ENCODE results near the gene RUFY3. TPM values are rescaled to one million over a fixed set of nuclear protein-coding genes. Genes with fewer than 3 reads are reported as not detected.

Gene RUFY3
- total and polyA plus RNA-seq, 9 of the 15 experiments (the other 6 are each of a cell fraction or from before 2014, with no cell fraction given): 4.2 to 31.1 (median 21.5) TPM

DNA sequence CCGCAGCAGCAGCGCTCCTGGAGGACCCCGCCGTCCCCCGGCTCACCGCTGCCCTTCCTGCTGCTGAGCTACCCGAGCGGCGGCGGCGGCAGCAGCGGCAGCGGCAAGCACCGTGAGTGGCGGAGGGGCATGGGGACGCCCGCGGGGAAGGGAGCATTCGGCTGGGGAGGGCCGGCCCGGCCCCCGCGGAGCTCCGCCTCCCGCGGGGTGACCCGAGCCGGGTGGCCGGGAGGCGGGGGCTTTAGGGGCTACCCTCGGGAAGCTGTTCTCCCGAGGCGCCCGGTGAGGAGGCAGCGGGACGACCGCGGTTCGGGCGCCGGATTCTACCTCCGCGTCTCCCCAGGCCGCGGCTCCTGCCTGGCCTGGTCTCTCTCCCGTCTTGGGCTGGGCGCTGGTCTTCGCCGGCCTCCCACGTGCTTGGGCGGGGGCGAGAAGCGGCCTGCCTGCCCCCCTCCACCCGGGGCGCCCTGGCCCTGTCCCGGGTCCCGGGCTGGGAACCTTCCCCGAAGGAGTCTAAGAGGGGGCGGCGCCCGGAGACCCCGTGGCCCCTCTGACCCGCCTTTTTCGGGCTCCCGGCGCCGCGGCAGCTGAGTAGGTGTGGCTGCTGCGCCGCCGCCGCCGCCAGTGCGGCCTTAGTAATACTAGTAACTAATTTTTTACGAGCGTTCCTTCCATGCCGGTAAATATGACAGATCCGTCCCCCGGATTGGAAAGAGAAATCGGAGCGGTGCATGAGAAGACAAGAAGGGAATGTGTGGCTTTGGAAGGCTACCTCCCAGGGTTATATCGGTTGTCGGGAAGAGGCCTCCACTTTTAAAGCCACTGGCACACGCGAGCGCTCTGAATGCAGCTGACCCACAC, 16.4 kb upstream of the RUFY3 start (continued):
- TF ChIP-seq, protein P1, sequence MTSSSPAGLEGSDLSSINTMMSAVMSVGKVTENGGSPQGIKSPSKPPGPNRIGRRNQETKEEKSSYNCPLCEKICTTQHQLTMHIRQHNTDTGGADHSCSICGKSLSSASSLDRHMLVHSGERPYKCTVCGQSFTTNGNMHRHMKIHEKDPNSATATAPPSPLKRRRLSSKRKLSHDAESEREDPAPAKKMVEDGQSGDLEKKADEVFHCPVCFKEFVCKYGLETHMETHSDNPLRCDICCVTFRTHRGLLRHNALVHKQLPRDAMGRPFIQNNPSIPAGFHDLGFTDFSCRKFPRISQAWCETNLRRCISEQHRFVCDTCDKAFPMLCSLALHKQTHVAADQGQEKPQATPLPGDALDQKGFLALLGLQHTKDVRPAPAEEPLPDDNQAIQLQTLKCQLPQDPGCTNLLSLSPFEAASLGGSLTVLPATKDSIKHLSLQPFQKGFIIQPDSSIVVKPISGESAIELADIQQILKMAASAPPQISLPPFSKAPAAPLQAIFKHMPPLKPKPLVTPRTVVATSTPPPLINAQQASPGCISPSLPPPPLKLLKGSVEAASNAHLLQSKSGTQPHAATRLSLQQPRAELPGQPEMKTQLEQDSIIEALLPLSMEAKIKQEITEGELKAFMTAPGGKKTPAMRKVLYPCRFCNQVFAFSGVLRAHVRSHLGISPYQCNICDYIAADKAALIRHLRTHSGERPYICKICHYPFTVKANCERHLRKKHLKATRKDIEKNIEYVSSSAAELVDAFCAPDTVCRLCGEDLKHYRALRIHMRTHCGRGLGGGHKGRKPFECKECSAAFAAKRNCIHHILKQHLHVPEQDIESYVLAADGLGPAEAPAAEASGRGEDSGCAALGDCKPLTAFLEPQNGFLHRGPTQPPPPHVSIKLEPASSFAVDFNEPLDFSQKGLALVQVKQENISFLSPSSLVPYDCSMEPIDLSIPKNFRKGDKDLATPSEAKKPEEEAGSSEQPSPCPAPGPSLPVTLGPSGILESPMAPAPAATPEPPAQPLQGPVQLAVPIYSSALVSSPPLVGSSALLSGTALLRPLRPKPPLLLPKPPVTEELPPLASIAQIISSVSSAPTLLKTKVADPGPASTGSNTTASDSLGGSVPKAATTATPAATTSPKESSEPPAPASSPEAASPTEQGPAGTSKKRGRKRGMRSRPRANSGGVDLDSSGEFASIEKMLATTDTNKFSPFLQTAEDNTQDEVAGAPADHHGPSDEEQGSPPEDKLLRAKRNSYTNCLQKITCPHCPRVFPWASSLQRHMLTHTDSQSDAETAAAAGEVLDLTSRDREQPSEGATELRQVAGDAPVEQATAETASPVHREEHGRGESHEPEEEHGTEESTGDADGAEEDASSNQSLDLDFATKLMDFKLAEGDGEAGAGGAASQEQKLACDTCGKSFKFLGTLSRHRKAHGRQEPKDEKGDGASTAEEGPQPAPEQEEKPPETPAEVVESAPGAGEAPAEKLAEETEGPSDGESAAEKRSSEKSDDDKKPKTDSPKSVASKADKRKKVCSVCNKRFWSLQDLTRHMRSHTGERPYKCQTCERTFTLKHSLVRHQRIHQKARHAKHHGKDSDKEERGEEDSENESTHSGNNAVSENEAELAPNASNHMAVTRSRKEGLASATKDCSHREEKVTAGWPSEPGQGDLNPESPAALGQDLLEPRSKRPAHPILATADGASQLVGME (CRISPR knock-in tag; IDR thresholded peaks at IDR 0.05): no peak
- TF ChIP-seq SMAD4 (CRISPR knock-in tag; conservative IDR thresholded peaks at IDR 0.05) (0 out of 2 replicates have a peak, but pooled peaks have one; percentile 69), MAFG (tag; conservative IDR thresholded peaks at IDR 0.05) (no peak), IRF2 (CRISPR knock-in tag; IDR thresholded peaks at IDR 0.05) (no peak), ZNF134 (CRISPR knock-in tag; conservative IDR thresholded peaks at IDR 0.05) (0 out of 2 replicates have a peak, but pooled peaks have one; percentile 16), ZNF778 (CRISPR knock-in tag; IDR thresholded peaks at IDR 0.05) (no peak), ZNF23 (CRISPR knock-in tag; IDR thresholded peaks at IDR 0.05) (no peak), E2F3 (CRISPR knock-in tag; IDR thresholded peaks at IDR 0.05) (peak; percentile 65; the same call in 1 of the 2 replicates), CBX1 (IDR thresholded peaks at IDR 0.05; ENCODE audit: low read depth) (no peak; the same call in 1 of the 2 replicates), ZZZ3 (IDR thresholded peaks at IDR 0.05) (no peak)
- TF ChIP-seq, protein P2, sequence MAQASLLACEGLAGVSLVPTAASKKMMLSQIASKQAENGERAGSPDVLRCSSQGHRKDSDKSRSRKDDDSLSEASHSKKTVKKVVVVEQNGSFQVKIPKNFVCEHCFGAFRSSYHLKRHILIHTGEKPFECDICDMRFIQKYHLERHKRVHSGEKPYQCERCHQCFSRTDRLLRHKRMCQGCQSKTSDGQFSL (CRISPR knock-in tag; IDR thresholded peaks at IDR 0.05): 0 out of 2 replicates have a peak, but pooled peaks have one; percentile 35
- TF ChIP-seq, protein P2 (tag; IDR thresholded peaks at IDR 0.05): no peak
- TF ChIP-seq, protein P3, sequence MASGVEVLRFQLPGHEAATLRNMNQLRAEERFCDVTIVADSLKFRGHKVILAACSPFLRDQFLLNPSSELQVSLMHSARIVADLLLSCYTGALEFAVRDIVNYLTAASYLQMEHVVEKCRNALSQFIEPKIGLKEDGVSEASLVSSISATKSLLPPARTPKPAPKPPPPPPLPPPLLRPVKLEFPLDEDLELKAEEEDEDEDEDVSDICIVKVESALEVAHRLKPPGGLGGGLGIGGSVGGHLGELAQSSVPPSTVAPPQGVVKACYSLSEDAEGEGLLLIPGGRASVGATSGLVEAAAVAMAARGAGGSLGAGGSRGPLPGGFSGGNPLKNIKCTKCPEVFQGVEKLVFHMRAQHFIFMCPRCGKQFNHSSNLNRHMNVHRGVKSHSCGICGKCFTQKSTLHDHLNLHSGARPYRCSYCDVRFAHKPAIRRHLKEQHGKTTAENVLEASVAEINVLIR (CRISPR knock-in tag; IDR thresholded peaks at IDR 0.05): no peak
- TF ChIP-seq, protein P4, sequence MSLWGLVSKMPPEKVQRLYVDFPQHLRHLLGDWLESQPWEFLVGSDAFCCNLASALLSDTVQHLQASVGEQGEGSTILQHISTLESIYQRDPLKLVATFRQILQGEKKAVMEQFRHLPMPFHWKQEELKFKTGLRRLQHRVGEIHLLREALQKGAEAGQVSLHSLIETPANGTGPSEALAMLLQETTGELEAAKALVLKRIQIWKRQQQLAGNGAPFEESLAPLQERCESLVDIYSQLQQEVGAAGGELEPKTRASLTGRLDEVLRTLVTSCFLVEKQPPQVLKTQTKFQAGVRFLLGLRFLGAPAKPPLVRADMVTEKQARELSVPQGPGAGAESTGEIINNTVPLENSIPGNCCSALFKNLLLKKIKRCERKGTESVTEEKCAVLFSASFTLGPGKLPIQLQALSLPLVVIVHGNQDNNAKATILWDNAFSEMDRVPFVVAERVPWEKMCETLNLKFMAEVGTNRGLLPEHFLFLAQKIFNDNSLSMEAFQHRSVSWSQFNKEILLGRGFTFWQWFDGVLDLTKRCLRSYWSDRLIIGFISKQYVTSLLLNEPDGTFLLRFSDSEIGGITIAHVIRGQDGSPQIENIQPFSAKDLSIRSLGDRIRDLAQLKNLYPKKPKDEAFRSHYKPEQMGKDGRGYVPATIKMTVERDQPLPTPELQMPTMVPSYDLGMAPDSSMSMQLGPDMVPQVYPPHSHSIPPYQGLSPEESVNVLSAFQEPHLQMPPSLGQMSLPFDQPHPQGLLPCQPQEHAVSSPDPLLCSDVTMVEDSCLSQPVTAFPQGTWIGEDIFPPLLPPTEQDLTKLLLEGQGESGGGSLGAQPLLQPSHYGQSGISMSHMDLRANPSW (CRISPR knock-in tag; IDR thresholded peaks at IDR 0.05): no peak
- TF ChIP-seq, protein P5, sequence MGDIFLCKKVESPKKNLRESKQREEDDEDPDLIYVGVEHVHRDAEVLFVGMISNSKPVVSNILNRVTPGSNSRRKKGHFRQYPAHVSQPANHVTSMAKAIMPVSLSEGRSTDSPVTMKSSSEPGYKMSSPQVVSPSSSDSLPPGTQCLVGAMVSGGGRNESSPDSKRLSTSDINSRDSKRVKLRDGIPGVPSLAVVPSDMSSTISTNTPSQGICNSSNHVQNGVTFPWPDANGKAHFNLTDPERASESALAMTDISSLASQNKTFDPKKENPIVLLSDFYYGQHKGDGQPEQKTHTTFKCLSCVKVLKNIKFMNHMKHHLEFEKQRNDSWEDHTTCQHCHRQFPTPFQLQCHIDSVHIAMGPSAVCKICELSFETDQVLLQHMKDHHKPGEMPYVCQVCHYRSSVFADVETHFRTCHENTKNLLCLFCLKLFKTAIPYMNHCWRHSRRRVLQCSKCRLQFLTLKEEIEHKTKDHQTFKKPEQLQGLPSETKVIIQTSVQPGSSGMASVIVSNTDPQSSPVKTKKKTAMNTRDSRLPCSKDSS (IDR thresholded peaks at IDR 0.05; ENCODE audit: low read depth, partially characterized antibody): no peak

All from K562 (cell line).